GM12878 (cell line): ENCODE data around the gene C1QC. TPM values are rescaled to one million over a fixed set of nuclear protein-coding genes. Genes with fewer than 3 reads are reported as not detected.
A peak's percentile ranks its signal among the peaks of the same experiment; 100 is the strongest.

ENCODE experiments used
- ATAC-seq: fragments of 200-7000 bp; cut with Tn5 transposase; 3 replicates; pipeline ENCODE4 v1.9.1; 2020; ENCODE audit warnings: mild to moderate bottlenecking, moderate library complexity
- BruUV-seq: library from RNA; stranded (reverse); fragments of 400-500 nt; replicated peaks from 2 replicates; lab custom pipeline; 2021; lab: Mats Ljungman, UMichigan
- CTCF ChIA-PET: fragments of 300-600 bp; sonication (Branson Sonifier 250); formaldehyde crosslinking; extraction: SDS; loops from one replicate; lab custom pipeline; 2021; ENCODE audit warnings: inconsistent platforms; lab: Yijun Ruan, JAX
- POLR2A ChIA-PET: fragments of 350-600 bp; formaldehyde crosslinking; extraction: SDS; loops from one replicate; lab custom pipeline; 2021; ENCODE audit warnings: inconsistent platforms; lab: Charles Lee
- RAD21 ChIA-PET: fragments of 300-600 bp; sonication (Branson Sonifier 250); formaldehyde crosslinking; loops from one replicate; lab custom pipeline; 2023; ENCODE audit warnings: antibody characterized with exemption; ENCODE audit not compliant: unreplicated experiment; lab: Charles Lee
- SMC1A ChIA-PET: fragments of 300-600 bp; sonication (Branson Sonifier 250); formaldehyde crosslinking; loops from one replicate; lab custom pipeline; 2023; ENCODE audit not compliant: unreplicated experiment, uncharacterized antibody; lab: Charles Lee
- DNase-seq: peaks from one replicate; pipeline ENCODE4 v3.0.0-alpha.2; 2011; ENCODE audit warnings: low read depth, low spot score
- FAIRE-seq: peaks from 3 replicates; lab custom pipeline; 2011; peaks lifted over from hg19 to GRCh38; lab: Jason Lieb, UNC
- H2AFZ ChIP-seq: 2 replicates; pipeline ENCODE4 v1.6.0; 2011; ENCODE audit warnings: low read depth, low read length, control low read depth; ENCODE audit not compliant: control insufficient read depth
- H3K27ac ChIP-seq: 2 replicates; pipeline ENCODE4 v1.5.1; 2011; ENCODE audit warnings: control low read depth; ENCODE audit not compliant: control insufficient read depth, insufficient read depth
- H3K27me3 ChIP-seq, 2 experiments: replicated peaks in 1 of 2; 2 replicates each; pipeline versions ENCODE4 v1.6.0 to v1.6.1; 2011; ENCODE audit warnings: low read length in 1 of 2; ENCODE audit not compliant: control insufficient read depth in 2 of 2, insufficient read depth in 2 of 2
- H3K36me3 ChIP-seq, 2 experiments: 2 replicates each; pipeline ENCODE4 v1.5.1; 2011; ENCODE audit warnings: low read length in 1 of 2; ENCODE audit not compliant: control insufficient read depth in 2 of 2, insufficient read depth in 2 of 2
- H3K4me1 ChIP-seq: 2 replicates; pipeline ENCODE4 v1.6.1; 2011; ENCODE audit warnings: mild to moderate bottlenecking, low read length, moderate library complexity, mixed read lengths; ENCODE audit not compliant: control insufficient read depth, insufficient read depth
- H3K4me2 ChIP-seq: 2 replicates; pipeline ENCODE4 v1.6.0; 2011; ENCODE audit warnings: control low read depth; ENCODE audit not compliant: control insufficient read depth, insufficient read depth
- H3K4me3 ChIP-seq: fragments of 200-600 bp; sonication (generic); 2 replicates; pipeline ENCODE4 v1.5.1; 2016
- H3K79me2 ChIP-seq: 2 replicates; pipeline ENCODE4 v1.6.0; 2011; ENCODE audit warnings: low read length; ENCODE audit not compliant: control insufficient read depth, insufficient read depth
- H3K9ac ChIP-seq: 2 replicates; pipeline ENCODE4 v1.8.0; 2011; ENCODE audit warnings: low read length, control low read depth, mixed read lengths; ENCODE audit not compliant: control insufficient read depth, insufficient read depth
- H3K9me3 ChIP-seq: replicated peaks from 3 replicates; pipeline ENCODE4 v1.5.1; 2011; ENCODE audit warnings: mild to moderate bottlenecking, low read length; ENCODE audit not compliant: control insufficient read depth, insufficient read depth
- H4K20me1 ChIP-seq: 2 replicates; pipeline ENCODE4 v1.6.0; 2011; ENCODE audit not compliant: control insufficient read depth, insufficient read depth
- DPF2 ChIP-seq: fragments of 450-650 bp; IDR thresholded peaks from 2 replicates; pipeline ENCODE4 v1.6.1; 2017; ENCODE audit warnings: mild to moderate bottlenecking
- IKZF1 ChIP-seq: fragments of 450-650 bp; conservative IDR thresholded peaks from 2 replicates; pipeline ENCODE4 v1.6.1; 2017; ENCODE audit warnings: antibody characterized with exemption, mild to moderate bottlenecking
- KAT2A ChIP-seq: conservative IDR thresholded peaks from 2 replicates; pipeline ENCODE4 v1.6.1; 2011; ENCODE audit warnings: low read depth, low read length; ENCODE audit not compliant: control insufficient read depth
- NFXL1 ChIP-seq: fragments of 450-650 bp; IDR thresholded peaks from 2 replicates; pipeline ENCODE4 v1.6.1; 2017; ENCODE audit warnings: antibody characterized with exemption, mild to moderate bottlenecking, borderline replicate concordance
- SIX5 ChIP-seq: IDR thresholded peaks from 2 replicates; pipeline ENCODE4 v1.6.1; 2011; ENCODE audit warnings: mild to moderate bottlenecking, low read depth, low read length, moderate library complexity; ENCODE audit not compliant: severe bottlenecking
- WGBS: methylation state at CpG from one replicate; pipeline ENCODE4 v1.1.6; 2016; ENCODE audit warnings: low lambda C conversion rate; ENCODE audit not compliant: insufficient replicate concordance, insufficient coverage; ENCODE audit errors: missing lambda C conversion rate; 5-methylcytosine and 5-hydroxymethylcytosine counted together
- in situ Hi-C: fragments of 300-500 bp; cut with MboI; formaldehyde crosslinking; loops from 9 replicates; pipeline ENCODE4 v1.14.3; 2018; ENCODE audit warnings: mixed read lengths
- intact Hi-C: fragments of 100-400 bp; cut with micrococcal nuclease; formaldehyde crosslinking; loops from one replicate; pipeline ENCODE4 v1.14.2; 2022; ENCODE audit not compliant: unreplicated experiment
- polyA plus RNA-seq, 11 experiments: library from polyadenylated mRNA; depleted of rRNA in 4 of 11; unstranded in 6 of 11; stranded (reverse) in 5 of 11; fragments of >200 nt; fragmentation: Nextera tagmentation in 4 of 11; fragmentation: Illumina TruSeq in 1 of 11; extraction: Ambion mirVana in 4 of 11; extraction: Trizol in 1 of 11; gene quantifications; 1 replicate in 1 of 11; 2 replicates in 10 of 11; pipeline versions ENCODE4 v1.2.1 to v1.2.3, GENCODE V29; 2011 to 2016; ENCODE audit warnings: inconsistent platforms in 2 of 11, missing spikeins in 2 of 11, low read depth in 1 of 11
- total RNA-seq, 4 experiments: library from RNA; depleted of rRNA in 3 of 4; stranded (reverse); fragments of >200 nt in 3 of 4; fragmentation: Illumina TruSeq in 1 of 4; extraction: Trizol in 1 of 4; gene quantifications; 2 replicates each; pipeline versions ENCODE4 v1.2.1 to v1.2.3, GENCODE V29; 2013 to 2021
- TF ChIP-seq, protein P1 (sequence below): fragments of 450-650 bp; IDR thresholded peaks from 2 replicates; pipeline ENCODE4 v1.6.1; 2016; ENCODE audit warnings: mild to moderate bottlenecking
- TF ChIP-seq, protein P2 (sequence below), 3 experiments: IDR thresholded peaks in 2 of 3; conservative IDR thresholded peaks in 1 of 3; 2 replicates each; pipeline ENCODE4 v1.5.1; 2011; ENCODE audit warnings: low read depth in 3 of 3, low read length in 3 of 3, mild to moderate bottlenecking in 3 of 3, control low read depth in 2 of 3, moderate library complexity in 2 of 3, inconsistent platforms in 1 of 3, mixed read lengths in 1 of 3; ENCODE audit not compliant: control insufficient read depth in 2 of 3, insufficient read depth in 1 of 3; ENCODE audit errors: extremely low read depth in 1 of 3
- TF ChIP-seq, protein P3 (sequence below): fragments of 150-350 bp; IDR thresholded peaks from 2 replicates; pipeline ENCODE4 v1.6.1; 2016; ENCODE audit warnings: low read depth, low read length

The C1QC gene
- total and polyA plus RNA-seq, 10 of the 15 experiments (the other 5 are each of a cell fraction or from before 2014, with no cell fraction given) = 0.74 TPM; not detected in 9

DNA sequence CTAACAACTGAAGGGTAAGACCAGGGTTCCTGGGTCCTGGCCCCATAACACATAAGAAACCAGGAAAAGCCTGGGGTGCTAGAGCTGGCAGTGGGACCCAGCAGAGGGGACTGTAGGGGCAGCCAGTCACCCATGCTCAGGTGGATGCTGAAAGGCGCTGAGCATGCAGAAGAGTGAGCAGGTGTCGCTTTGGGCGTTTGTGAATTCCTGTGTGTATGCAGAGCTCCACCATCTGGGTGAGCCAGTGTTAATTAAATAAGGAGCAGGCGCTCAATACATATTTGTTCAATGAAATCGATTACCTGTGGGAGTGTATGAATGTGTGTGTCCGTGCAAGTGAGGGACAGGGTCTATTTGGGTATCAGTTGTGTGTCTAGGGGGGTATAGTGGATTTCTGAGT lies 6.5 kb upstream of the C1QC start:
- Histone ChIP-seq H3K4me2 (no peak overlapping the region), H3K9me3 (no peaks in the 10 kb centered on the region), H3K27ac (no peak overlapping the region), H3K4me1 (no peaks in the 10 kb centered on the region), H2AFZ (no peak overlapping the region), H3K36me3 (no peaks in the 10 kb centered on the region), H4K20me1 (no peaks in the 10 kb centered on the region), H3K4me3 (no peak overlapping the region), H3K27me3 (no peaks in the 10 kb centered on the region), H3K9ac (no peak overlapping the region), H3K79me2 (no peaks in the 10 kb centered on the region)
- WGBS = 30% methylated on average over 6 of the region's 6 CpGs
- ChIA-PET RAD21 (no interaction called here), SMC1A (no interaction called here), CTCF (interaction anchor here (1.9 kb wide), 1 partner anchor 216 kb away, joined by 5 read pairs; no protein-coding TSS in a partner anchor), POLR2A (no interaction called here)
- TF ChIP-seq, protein P1, sequence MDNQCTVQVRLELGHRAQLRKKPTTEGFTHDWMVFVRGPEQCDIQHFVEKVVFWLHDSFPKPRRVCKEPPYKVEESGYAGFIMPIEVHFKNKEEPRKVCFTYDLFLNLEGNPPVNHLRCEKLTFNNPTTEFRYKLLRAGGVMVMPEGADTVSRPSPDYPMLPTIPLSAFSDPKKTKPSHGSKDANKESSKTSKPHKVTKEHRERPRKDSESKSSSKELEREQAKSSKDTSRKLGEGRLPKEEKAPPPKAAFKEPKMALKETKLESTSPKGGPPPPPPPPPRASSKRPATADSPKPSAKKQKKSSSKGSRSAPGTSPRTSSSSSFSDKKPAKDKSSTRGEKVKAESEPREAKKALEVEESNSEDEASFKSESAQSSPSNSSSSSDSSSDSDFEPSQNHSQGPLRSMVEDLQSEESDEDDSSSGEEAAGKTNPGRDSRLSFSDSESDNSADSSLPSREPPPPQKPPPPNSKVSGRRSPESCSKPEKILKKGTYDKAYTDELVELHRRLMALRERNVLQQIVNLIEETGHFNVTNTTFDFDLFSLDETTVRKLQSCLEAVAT = no peak
- no peak for TF ChIP-seq NFXL1
- TF ChIP-seq IKZF1 = no peak
- TF ChIP-seq DPF2 = no peak
- TF ChIP-seq, protein P2, sequence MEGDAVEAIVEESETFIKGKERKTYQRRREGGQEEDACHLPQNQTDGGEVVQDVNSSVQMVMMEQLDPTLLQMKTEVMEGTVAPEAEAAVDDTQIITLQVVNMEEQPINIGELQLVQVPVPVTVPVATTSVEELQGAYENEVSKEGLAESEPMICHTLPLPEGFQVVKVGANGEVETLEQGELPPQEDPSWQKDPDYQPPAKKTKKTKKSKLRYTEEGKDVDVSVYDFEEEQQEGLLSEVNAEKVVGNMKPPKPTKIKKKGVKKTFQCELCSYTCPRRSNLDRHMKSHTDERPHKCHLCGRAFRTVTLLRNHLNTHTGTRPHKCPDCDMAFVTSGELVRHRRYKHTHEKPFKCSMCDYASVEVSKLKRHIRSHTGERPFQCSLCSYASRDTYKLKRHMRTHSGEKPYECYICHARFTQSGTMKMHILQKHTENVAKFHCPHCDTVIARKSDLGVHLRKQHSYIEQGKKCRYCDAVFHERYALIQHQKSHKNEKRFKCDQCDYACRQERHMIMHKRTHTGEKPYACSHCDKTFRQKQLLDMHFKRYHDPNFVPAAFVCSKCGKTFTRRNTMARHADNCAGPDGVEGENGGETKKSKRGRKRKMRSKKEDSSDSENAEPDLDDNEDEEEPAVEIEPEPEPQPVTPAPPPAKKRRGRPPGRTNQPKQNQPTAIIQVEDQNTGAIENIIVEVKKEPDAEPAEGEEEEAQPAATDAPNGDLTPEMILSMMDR (IDR thresholded peaks at IDR 0.05 in 2 of 3, conservative IDR thresholded peaks at IDR 0.05 in 1 of 3; ENCODE audit: control insufficient read depth in 2 of 3, extremely low read depth in 1 of 3, insufficient read depth in 1 of 3, low read depth in 3 of 3, low read length in 3 of 3) = 0 out of 6 replicates have a peak, but pooled peaks of 1 of the 3 experiments have one; percentile 0
- TF ChIP-seq, protein P3, sequence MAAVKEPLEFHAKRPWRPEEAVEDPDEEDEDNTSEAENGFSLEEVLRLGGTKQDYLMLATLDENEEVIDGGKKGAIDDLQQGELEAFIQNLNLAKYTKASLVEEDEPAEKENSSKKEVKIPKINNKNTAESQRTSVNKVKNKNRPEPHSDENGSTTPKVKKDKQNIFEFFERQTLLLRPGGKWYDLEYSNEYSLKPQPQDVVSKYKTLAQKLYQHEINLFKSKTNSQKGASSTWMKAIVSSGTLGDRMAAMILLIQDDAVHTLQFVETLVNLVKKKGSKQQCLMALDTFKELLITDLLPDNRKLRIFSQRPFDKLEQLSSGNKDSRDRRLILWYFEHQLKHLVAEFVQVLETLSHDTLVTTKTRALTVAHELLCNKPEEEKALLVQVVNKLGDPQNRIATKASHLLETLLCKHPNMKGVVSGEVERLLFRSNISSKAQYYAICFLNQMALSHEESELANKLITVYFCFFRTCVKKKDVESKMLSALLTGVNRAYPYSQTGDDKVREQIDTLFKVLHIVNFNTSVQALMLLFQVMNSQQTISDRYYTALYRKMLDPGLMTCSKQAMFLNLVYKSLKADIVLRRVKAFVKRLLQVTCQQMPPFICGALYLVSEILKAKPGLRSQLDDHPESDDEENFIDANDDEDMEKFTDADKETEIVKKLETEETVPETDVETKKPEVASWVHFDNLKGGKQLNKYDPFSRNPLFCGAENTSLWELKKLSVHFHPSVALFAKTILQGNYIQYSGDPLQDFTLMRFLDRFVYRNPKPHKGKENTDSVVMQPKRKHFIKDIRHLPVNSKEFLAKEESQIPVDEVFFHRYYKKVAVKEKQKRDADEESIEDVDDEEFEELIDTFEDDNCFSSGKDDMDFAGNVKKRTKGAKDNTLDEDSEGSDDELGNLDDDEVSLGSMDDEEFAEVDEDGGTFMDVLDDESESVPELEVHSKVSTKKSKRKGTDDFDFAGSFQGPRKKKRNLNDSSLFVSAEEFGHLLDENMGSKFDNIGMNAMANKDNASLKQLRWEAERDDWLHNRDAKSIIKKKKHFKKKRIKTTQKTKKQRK = no peak
- no peak for TF ChIP-seq KAT2A
- no peak for TF ChIP-seq SIX5
- intact Hi-C loops (no loop called here), in situ Hi-C loops (no loop called here)
- no TSS peak for BruUV-seq
- ATAC-seq (no peak), FAIRE-seq (no peak), DNase-seq (no peak)
